GM10847 (cell line): Measurements from ENCODE around the gene DNM2.

ENCODE experiments used
- POLR2A ChIP-seq: IDR thresholded peaks from 2 replicates; pipeline ENCODE4 v1.6.1; 2011; ENCODE audit not compliant: insufficient read length; ENCODE audit errors: extremely low read depth

The DNM2 gene

DNA sequence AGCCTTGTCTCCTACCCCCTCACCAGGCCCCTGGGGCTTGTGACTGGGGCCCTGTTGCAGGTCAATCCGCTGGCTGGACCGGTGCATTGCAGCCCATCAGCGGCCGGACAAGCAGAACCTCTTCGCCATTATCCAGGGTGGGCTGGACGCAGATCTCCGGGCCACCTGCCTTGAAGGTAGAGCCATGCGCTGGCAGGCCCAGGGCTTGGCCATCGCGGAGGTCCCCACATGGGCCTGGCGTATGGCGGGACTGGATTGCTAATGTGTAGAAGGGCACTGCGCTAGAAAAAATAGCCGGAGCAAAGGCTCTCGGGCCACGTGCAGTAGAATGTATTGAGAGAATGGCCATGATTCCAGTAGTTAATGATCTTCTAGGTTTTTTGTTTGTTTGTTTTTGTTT is 10.4 kb upstream of the DNM2 start:
- no peak for TF ChIP-seq POLR2A

- no peak for TF ChIP-seq POLR2A
These were observed 9.6 kb upstream of the DNM2 start for GRCh38 chr19:10708291-10708690.

DNA sequence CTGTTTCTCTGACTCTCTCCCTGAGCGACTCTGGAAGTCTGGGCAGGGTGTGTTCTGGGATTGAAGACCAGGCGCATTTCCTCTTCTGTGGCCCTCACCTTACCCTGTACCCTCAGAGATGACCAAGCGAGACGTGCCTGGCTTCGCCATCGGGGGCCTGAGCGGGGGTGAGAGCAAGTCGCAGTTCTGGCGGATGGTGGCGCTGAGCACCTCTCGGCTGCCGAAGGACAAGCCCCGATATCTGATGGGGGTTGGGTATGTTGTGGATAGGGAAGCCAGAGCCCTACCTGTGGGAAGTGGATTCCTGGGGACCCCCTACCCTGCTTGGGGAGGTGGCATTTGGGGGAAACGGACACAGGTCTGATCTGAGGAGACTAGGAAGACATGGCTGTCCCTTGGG is 5.8 kb upstream of the DNM2 start:
- TF ChIP-seq POLR2A: no peak

- no peak for TF ChIP-seq POLR2A
These were observed 5.1 kb upstream of the DNM2 start for GRCh38 chr19:10712754-10713153.

- TF ChIP-seq POLR2A: no peak
These were observed 4.6 kb upstream of the DNM2 start for GRCh38 chr19:10713317-10713716.

DNA sequence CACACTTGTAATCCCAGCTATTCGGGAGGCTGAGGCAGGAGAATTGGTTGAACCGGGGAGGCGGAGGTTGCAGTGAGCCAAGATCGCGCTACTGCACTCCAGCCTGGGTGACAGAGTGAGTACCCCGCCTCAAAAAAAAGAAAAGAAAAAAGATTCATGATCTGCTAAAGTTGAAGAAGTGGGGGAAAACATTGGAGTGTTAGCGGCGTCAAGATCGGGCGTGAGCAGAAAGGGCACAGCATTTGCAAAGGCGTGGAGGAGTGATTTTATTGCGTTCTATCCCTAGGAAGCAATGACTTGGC is 874 bp upstream of the DNM2 start:
- no peak for TF ChIP-seq POLR2A

DNA sequence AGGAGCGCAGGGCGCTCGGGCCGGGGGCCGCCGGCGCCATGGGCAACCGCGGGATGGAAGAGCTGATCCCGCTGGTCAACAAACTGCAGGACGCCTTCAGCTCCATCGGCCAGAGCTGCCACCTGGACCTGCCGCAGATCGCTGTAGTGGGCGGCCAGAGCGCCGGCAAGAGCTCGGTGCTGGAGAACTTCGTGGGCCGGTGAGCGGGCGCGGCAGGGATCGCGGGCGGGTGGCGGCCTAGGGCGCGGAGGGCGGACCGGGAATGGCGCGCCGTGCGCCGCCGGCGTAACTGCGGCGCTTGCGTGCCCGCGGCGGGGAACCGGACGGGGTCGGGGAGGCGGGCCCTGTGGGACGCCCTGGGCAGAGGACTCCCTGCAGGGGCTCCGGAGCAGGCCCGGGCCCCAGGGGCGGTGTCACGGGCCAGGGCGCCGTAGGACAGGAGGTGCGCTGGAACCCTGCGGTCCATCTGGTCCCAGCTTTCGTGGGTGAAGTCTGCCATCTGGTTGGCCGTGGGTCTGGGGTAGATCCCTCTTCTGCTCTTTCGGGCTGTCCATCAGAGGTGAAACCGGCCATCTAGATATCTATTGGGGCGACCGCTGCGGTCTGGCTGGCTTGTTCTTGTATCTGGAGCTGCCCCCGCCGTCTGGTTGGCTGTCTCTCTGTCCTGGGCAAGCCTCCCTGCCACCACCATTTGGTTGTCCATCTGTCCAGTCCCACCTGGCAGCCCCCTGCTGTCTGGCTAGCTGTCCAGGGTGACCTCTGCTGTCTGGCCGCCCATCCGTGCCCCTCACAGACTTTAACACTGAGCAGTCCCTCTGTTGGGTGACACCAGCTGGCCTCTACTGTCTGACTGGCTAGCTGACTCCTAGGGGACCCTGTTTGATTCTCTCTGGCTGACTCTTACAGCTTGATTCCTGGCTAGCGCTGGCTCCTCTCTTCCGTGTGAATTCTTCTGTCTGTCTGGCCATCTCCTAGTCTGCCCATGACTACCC is 622 bp downstream of the DNM2 start:
- no peak for TF ChIP-seq POLR2A

DNA sequence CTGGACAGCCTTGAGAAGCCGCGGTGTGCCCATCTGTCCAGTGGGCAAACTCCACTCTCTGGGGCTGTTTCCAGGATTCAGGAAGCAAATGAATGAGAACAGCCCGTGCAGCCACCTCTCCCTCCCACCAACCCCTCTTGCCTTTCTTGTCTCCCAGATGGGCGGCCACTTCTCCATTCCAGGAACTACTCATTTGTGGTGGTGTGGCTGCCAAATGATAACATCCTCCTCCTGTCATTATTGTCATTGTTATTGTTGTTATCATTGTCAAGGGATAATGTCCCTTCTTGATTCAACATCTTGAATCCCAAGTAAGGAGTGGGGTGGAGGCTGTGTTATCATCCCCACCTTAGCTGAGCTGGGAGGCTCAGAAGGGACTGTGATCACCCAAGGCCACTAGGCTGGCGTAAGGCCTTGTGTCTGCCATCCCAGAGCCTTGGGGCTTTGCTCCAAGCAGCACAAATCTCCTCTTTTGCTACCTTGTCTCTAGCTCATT is 1.6 kb downstream of the DNM2 start:
- no peak for TF ChIP-seq POLR2A

- no peak for TF ChIP-seq POLR2A
These were observed 2.8 kb downstream of the DNM2 start for GRCh38 chr19:10720607-10721125.

- no peak for TF ChIP-seq POLR2A
These were observed 5.7 kb downstream of the DNM2 start for GRCh38 chr19:10723591-10723990.

- no peak for TF ChIP-seq POLR2A
These were observed 6.7 kb downstream of the DNM2 start for GRCh38 chr19:10724573-10725071.

DNA sequence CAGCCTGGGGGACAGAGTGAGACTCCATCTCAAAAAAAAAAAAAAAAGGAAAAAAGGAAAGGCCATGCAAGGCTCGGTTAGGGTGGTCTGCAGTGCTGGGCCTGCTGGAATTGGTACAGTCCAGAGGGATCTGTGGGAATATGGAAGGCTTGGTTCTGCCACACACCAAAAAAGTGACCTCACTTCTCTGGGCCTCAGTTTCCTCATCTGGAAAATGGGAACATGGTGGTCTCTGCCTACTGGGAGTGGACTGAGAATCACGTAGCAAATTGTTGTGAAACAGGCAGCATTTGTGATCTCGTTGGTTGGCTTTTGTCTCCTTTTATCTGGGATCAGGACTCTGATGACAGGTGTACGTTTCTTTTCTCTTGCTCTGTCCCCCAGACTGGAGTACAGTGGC is 7.5 kb downstream of the DNM2 start:
- no peak for TF ChIP-seq POLR2A

GRCh38 chr19:10726268-10726667 is 8.4 kb downstream of the DNM2 start:
- TF ChIP-seq POLR2A: no peak

DNA sequence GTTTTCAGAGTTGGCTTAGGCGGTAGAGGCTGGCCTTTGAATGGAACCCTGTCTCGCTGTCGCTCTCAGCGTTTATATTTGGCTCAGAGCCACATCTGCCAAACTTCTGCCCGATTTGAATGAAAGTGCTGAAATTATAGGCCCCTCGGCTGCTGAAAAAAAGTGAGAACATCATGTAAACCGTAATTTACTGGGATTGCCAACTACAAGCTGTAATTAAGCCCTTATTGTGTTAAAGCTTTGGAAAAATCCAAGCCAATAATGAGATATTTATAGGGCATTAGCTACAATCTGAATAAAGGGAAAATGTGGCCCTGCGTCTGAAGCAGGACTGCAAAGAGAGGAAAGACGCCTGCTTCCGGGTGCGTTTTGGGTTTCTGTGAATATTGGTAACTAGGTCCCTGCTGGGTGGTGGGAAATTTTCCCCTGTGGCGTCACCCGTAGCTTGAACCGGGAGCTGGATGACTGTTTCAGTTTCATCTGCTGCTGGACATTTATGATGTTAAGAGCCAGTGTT is 9.9 kb downstream of the DNM2 start:
- TF ChIP-seq POLR2A: no peak

- TF ChIP-seq POLR2A: no peak
These were observed 11.5 kb downstream of the DNM2 start for GRCh38 chr19:10729411-10729810.

- TF ChIP-seq POLR2A: no peak
These were observed 13.1 kb downstream of the DNM2 start for GRCh38 chr19:10730932-10731331.
